HCT116 (cell line): ENCODE data around the gene ACADVL. TPM values are rescaled to one million over a fixed set of nuclear protein-coding genes. Genes with fewer than 3 reads are reported as not detected.
A peak's percentile ranks its signal among the peaks of the same experiment; 100 is the strongest.

Source experiments
- ATAC-seq: fragments of 200-7000 bp; cut with Tn5 transposase; 2 replicates; pipeline ENCODE4 v1.9.1; 2020; ENCODE audit warnings: mild to moderate bottlenecking, moderate library complexity
- BruUV-seq: library from RNA; stranded (reverse); fragments of 400-500 nt; replicated peaks from 2 replicates; lab custom pipeline; 2021; lab: Mats Ljungman, UMichigan
- CTCF ChIA-PET: fragments of 300-600 bp; sonication (Branson Sonifier 250); formaldehyde crosslinking; loops from one replicate; lab custom pipeline; 2021; ENCODE audit warnings: antibody characterized with exemption; lab: Charles Lee
- POLR2A ChIA-PET: fragments of 300-600, 350-600 bp; sonication (Branson Sonifier 250); formaldehyde crosslinking; loops from one replicate; lab custom pipeline; 2021; ENCODE audit warnings: antibody characterized with exemption; lab: Charles Lee
- RAD21 ChIA-PET, 2 experiments: fragments of 300-600 bp; sonication (Branson Sonifier 250); formaldehyde crosslinking; loops; one replicate each; lab custom pipeline; 2023; ENCODE audit warnings: low total read pairs in 2 of 2; ENCODE audit not compliant: uncharacterized antibody in 2 of 2, unreplicated experiment in 2 of 2, low non-redundant PET in 1 of 2; lab: Charles Lee
- DNase-seq: peaks from one replicate; pipeline ENCODE4 v3.0.0-alpha.2; 2010; ENCODE audit warnings: low read depth, low spot score
- H2AFZ ChIP-seq: fragments of 200-600 bp; shearing (Covaris generic), sonication (generic); 2 replicates; pipeline ENCODE4 v1.6.1; 2017; ENCODE audit warnings: low read depth, mixed run types, mixed read lengths, antibody characterized with exemption, low read length; ENCODE audit not compliant: poor library complexity, severe bottlenecking
- H3K27ac ChIP-seq: 2 replicates; pipeline ENCODE4 v1.5.1; 2012; ENCODE audit warnings: low read depth, low read length
- H3K27me3 ChIP-seq: fragments of 200-600 bp; sonication (generic); 2 replicates; pipeline ENCODE4 v1.6.1; 2016; ENCODE audit warnings: mixed run types, low read length, mixed read lengths; ENCODE audit not compliant: insufficient read depth
- H3K36me3 ChIP-seq, 2 experiments: fragments of 200-500 bp in 1 of 2; fragments of 200-600 bp in 1 of 2; sonication (Bioruptor generic) in 1 of 2; sonication (generic) in 1 of 2; 2 replicates each; pipeline versions ENCODE4 v1.5.1 to v1.6.1; 2014 to 2016; ENCODE audit warnings: low read length in 2 of 2, inconsistent platforms in 1 of 2, mixed read lengths in 1 of 2, mixed run types in 1 of 2; ENCODE audit not compliant: insufficient read depth in 2 of 2, control insufficient read depth in 1 of 2
- H3K4me1 ChIP-seq, 2 experiments: fragments of 200-600 bp in 1 of 2; sonication (generic) in 1 of 2; 2 replicates each; pipeline versions ENCODE4 v1.5.1 to v1.6.1; 2012 to 2017; ENCODE audit warnings: low read length in 2 of 2, inconsistent platforms in 1 of 2, mild to moderate bottlenecking in 1 of 2, mixed read lengths in 1 of 2, mixed run types in 1 of 2, moderate library complexity in 1 of 2; ENCODE audit not compliant: insufficient read depth in 2 of 2, control insufficient read depth in 1 of 2
- H3K4me2 ChIP-seq: fragments of 200-600 bp; sonication (generic); 2 replicates; pipeline ENCODE4 v1.6.1; 2017; ENCODE audit warnings: mixed run types, low read length, mixed read lengths
- H3K4me3 ChIP-seq, 2 experiments: fragments of 200-600 bp in 1 of 2; sonication (generic) in 1 of 2; replicated peaks in 1 of 2; 2 replicates each; pipeline ENCODE4 v1.5.1; 2011 to 2016; ENCODE audit warnings: low read length in 2 of 2, control low read depth in 1 of 2, low read depth in 1 of 2, mild to moderate bottlenecking in 1 of 2, mixed read lengths in 1 of 2, mixed run types in 1 of 2
- H3K79me2 ChIP-seq: fragments of 200-600 bp; sonication (generic); 2 replicates; pipeline ENCODE4 v1.6.1; 2017; ENCODE audit warnings: mild to moderate bottlenecking, mixed run types, low read length, moderate library complexity, mixed read lengths; ENCODE audit not compliant: insufficient read depth
- H3K9ac ChIP-seq: fragments of 200-600 bp; sonication (generic); 2 replicates; pipeline ENCODE4 v1.6.1; 2016; ENCODE audit warnings: low read length, mixed read lengths
- H3K9me2 ChIP-seq: fragments of 200-600 bp; sonication (generic), shearing (Covaris generic); 2 replicates; pipeline ENCODE4 v1.6.1; 2017; ENCODE audit warnings: mixed run types, mild to moderate bottlenecking, moderate library complexity; ENCODE audit not compliant: insufficient read depth
- H3K9me3 ChIP-seq, 2 experiments: fragments of 200-500 bp in 1 of 2; fragments of 200-600 bp in 1 of 2; sonication (Bioruptor generic) in 1 of 2; sonication (generic) in 1 of 2; 2 replicates each; pipeline ENCODE4 v1.6.1; 2014 to 2017; ENCODE audit warnings: low read length in 2 of 2, mixed read lengths in 2 of 2, inconsistent platforms in 1 of 2, low read depth in 1 of 2, mild to moderate bottlenecking in 1 of 2, mixed run types in 1 of 2, moderate library complexity in 1 of 2; ENCODE audit not compliant: control insufficient read depth in 1 of 2, insufficient read depth in 1 of 2
- H4K20me1 ChIP-seq: fragments of 200-600 bp; sonication (generic), shearing (Covaris generic); 2 replicates; pipeline ENCODE4 v1.6.1; 2017; ENCODE audit warnings: mixed run types, mild to moderate bottlenecking, moderate library complexity; ENCODE audit not compliant: insufficient read depth
- CBX3 ChIP-seq: IDR thresholded peaks from 2 replicates; pipeline ENCODE4 v1.6.1; 2012; ENCODE audit warnings: low read depth
- CEBPB ChIP-seq: IDR thresholded peaks from 2 replicates; pipeline ENCODE4 v1.6.1; 2012; ENCODE audit warnings: low read depth
- EZH2 ChIP-seq: fragments of 200-600 bp; sonication (generic); IDR thresholded peaks from 2 replicates; pipeline ENCODE4 v1.6.1; 2017; ENCODE audit warnings: antibody characterized with exemption, mixed run types
- EZH2phosphoT487 ChIP-seq: fragments of 200-600 bp; IDR thresholded peaks from 2 replicates; pipeline ENCODE4 v1.6.1; 2018; ENCODE audit warnings: antibody characterized with exemption, borderline replicate concordance
- JUND ChIP-seq: IDR thresholded peaks from 2 replicates; pipeline ENCODE4 v1.6.1; 2012
- MAX ChIP-seq: IDR thresholded peaks from 2 replicates; pipeline ENCODE4 v1.6.1; 2012
- POLR2A ChIP-seq: IDR thresholded peaks from 2 replicates; pipeline ENCODE4 v1.7.0; 2011; ENCODE audit warnings: borderline replicate concordance; ENCODE audit not compliant: insufficient read depth, insufficient read length; ENCODE audit errors: extremely low read depth
- POLR2AphosphoS5 ChIP-seq: IDR thresholded peaks from 2 replicates; pipeline ENCODE4 v1.6.1; 2011; ENCODE audit warnings: mild to moderate bottlenecking, low read depth, low read length, moderate library complexity
- REST ChIP-seq: IDR thresholded peaks from 2 replicates; pipeline ENCODE4 v1.6.1; 2012; ENCODE audit warnings: low read depth
- SP1 ChIP-seq: IDR thresholded peaks from 2 replicates; pipeline ENCODE4 v1.6.1; 2012; ENCODE audit warnings: low read depth
- SRF ChIP-seq: IDR thresholded peaks from 2 replicates; pipeline ENCODE4 v1.6.1; 2012; ENCODE audit warnings: low read depth
- YY1 ChIP-seq: IDR thresholded peaks from 2 replicates; pipeline ENCODE4 v1.6.1; 2011; ENCODE audit warnings: low read length, low read depth, moderate library complexity, mild to moderate bottlenecking; ENCODE audit not compliant: insufficient replicate concordance; ENCODE audit errors: extremely low read depth
- ZBTB33 ChIP-seq: IDR thresholded peaks from 2 replicates; pipeline ENCODE4 v1.6.1; 2011; ENCODE audit warnings: mild to moderate bottlenecking, low read length, moderate library complexity; ENCODE audit not compliant: insufficient replicate concordance; ENCODE audit errors: extremely low read depth
- ZFX ChIP-seq: fragments of 450-650 bp; IDR thresholded peaks from 2 replicates; pipeline ENCODE4 v1.6.1; 2017
- ZNF274 ChIP-seq: fragments of 200-500 bp; sonication (Bioruptor generic); IDR thresholded peaks from 2 replicates; pipeline ENCODE4 v1.6.1; 2014; ENCODE audit warnings: mild to moderate bottlenecking, low read depth, low read length, inconsistent platforms
- intact Hi-C: fragments of 100-400 bp; cut with micrococcal nuclease; formaldehyde crosslinking; loops from 2 replicates; pipeline ENCODE4 v1.10.0; 2022
- total RNA-seq: library from RNA; stranded (reverse); gene quantifications from one replicate; pipeline ENCODE4 v1.2.1, GENCODE V29; 2021; ENCODE audit not compliant: unreplicated experiment

ACADVL gene
- total RNA-seq, 1 experiment from 2014 or later, result 554 TPM

GRCh38 chr17:7249214-7249613 lies 29.5 kb downstream of the ACADVL start:
- H3K27ac ChIP-seq, result peak overlapping the region; percentile 22; the same call in 1 of the 2 replicates
- RAD21 ChIA-PET, result no interaction called here
- TF ChIP-seq SRF, result no peak
- no peak for TF ChIP-seq POLR2AphosphoS5
- TF ChIP-seq CBX3, result no peak
- no peak for TF ChIP-seq EZH2
- TF ChIP-seq ZFX, result no peak
- no peak for TF ChIP-seq CEBPB
- no peak for TF ChIP-seq EZH2phosphoT487
- no peak for TF ChIP-seq MAX
- no peak for TF ChIP-seq REST
- no peak for TF ChIP-seq POLR2A
- no peak for TF ChIP-seq ZBTB33
- TF ChIP-seq JUND, result no peak
- TF ChIP-seq YY1, result no peak
- no peak for TF ChIP-seq SP1
- TF ChIP-seq ZNF274, result no peak
- no peaks in the 10 kb centered on the region for H3K9me3 ChIP-seq
- peaks cover 17 to 22% of the 10 kb centered on the region in 2 experiments; a peak in 3 of 4 replicates for H3K36me3 ChIP-seq
- BruUV-seq, result no TSS peak
- DNase-seq (no peak), ATAC-seq (no peak)
- peak overlapping the region; percentile 99; the same call in 1 of the 2 replicates for H3K9ac ChIP-seq
- CTCF ChIA-PET, result no interaction called here
- H3K4me3 ChIP-seq, result no peak overlapping the region
- no peaks in the 10 kb centered on the region for H3K27me3 ChIP-seq
- peak overlapping the region; percentile 21; the same call in 1 of the 2 replicates for H3K4me2 ChIP-seq
- H3K9me2 ChIP-seq, result no peaks in the 10 kb centered on the region
- intact Hi-C loops, result no loop called here
- H4K20me1 ChIP-seq, result no peaks in the 10 kb centered on the region
- POLR2A ChIA-PET, result no interaction called here
- H2AFZ ChIP-seq, result no peak overlapping the region
- peaks cover 74% of the 10 kb centered on the region for H3K79me2 ChIP-seq
- peaks cover 13 to 25% of the 10 kb centered on the region in 2 experiments for H3K4me1 ChIP-seq
